Stimulated activated CD4-positive, alpha-beta T cell treated with anti-CD3 and anti-CD28 coated beads, Interleukin-12 subunit alpha, Interleukin-12 subunit beta, amount 100 ng/mL, for 48 hours (primary cell): ENCODE measurements around the gene RAB36.
"Not testable (repeated sequence)": the region's sequence is repeated elsewhere in the genome, so short reads cannot be mapped to it uniquely, and the experiment has no call there.

ENCODE experiments used
- DNase-seq, 3 donors: peaks; one replicate each; pipeline ENCODE4 v3.0.0-alpha.2; 2020; ENCODE audit warnings: low read depth in 2 of 3, low spot score in 1 of 3

Gene RAB36

DNA sequence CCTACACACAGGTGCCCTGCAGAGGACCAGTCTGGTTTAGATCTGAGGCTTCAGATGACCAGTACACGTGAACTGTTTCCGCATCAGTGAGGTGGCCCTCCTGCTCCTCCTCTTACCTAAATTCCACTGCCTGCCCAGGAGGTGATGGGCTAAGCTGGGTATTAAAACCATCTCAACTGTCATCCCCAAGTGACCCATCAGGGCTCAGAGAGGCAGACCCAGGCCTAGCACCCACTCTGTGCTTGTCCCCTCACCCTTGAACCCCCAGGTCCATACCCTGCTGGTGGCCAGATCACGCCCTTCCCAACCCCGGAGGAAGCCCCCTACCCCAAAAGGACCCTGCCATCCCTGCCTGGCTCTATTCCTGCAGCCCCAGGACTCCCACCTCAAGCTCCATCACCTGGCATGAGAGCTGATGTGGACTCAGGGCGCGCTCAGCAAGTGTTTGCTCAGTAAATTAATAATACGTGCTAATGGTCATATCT lies 24.8 kb upstream of the RAB36 start:
- no peak for DNase-seq

DNA sequence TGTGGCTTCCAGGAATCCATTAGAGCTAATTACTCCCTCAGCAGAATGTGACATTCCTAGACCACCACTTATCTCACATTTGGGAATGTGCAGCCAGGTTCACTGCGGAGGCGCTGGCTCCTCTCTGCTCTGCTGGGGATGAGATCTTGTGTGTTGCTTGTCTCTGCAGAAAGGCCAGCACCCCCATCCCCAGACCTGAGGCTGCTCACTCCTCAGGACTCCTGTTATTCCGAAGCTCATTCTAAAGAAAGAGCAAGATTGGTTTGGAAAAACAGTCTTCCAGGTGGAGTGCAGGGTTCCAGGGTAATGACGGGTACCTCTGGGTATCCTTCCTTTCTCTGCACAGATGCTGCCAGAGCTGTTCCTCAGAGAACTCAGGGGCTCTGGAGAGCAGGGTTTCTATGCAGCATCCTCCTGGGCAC lies 24.3 kb upstream of the RAB36 start:
- no peak for DNase-seq

DNA sequence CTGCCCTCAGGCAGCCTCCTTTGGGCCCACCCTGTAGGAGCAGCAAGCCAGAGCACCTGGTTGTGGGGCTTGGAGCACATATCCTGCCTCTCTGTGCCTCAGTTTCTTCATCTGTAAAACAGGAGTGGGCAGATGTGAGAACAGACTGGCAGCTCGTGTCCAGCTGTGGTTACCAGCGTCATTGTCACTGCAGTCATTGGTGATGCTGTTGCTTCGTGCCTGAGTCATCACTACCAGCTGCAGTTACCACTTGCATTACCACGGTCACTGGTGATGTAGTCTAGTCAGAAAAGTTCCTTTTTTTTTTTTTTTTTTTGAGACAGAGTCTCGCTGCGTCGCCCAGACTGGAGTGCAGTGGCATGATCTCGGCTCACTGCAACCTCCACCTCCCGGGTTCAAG lies 23.9 kb upstream of the RAB36 start:
- no peak for DNase-seq

DNA sequence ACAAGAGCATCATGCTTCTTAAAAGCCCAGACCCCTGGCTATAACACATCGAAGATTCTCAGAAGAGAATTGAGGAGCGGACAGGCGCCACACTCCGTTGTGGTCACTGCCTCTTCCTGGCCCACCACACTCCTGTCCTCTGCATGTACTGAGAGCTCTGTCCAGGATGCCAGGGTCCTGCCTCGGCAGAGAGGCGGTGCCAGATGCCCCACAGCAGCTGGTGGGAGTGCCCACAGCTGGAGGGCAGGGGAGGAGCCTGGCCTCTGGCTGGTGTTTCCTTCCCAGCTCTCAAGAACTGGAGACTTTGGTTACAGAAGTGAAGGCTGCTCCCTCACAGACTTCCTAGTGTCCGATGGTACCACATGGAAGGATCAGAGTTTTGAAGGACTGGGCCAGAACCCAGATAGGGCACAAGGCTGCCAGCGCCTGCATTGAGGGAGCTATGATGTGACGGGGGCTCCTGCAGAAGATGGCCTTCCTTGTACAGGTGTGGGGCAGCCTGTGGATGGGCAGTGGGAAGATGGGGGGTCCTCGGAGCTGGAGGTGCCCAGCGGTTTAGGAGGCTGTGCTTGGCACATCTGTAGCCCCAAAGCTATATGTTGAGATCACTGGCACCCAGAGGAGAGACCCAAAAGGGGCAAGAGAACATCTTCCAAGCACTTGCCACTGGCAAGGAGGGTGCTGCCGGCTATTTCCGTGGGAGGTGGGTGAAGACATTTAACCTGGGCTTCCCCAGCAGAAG lies 22.9 kb upstream of the RAB36 start:
- no peak for DNase-seq

DNA sequence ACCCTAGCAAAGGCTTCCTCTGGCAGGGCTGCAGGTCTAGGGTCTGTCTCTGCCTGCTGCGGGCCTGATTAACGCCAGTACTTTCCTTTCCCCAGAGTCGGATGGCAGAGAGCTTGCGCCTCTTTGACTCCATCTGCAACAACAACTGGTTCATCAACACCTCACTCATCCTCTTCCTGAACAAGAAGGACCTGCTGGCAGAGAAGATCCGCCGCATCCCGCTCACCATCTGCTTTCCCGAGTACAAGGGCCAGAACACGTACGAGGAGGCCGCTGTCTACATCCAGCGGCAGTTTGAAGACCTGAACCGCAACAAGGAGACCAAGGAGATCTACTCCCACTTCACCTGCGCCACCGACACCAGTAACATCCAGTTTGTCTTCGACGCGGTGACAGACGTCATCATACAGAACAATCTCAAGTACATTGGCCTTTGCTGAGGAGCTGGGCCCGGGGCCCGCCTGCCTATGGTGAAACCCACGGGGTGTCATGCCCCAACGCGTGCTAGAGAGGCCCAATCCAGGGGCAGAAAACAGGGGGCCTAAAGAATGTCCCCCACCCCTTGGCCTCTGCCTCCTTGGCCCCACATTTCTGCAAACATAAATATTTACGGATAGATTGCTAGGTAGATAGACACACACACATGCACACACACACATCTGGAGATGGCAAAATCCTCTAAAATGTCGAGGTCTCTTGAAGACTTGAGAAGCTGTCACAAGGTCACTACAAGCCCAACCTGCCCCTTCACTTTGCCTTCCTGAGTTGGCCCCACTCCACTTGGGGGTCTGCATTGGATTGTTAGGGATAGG lies 22.1 kb upstream of the RAB36 start:
- no peak for DNase-seq

DNA sequence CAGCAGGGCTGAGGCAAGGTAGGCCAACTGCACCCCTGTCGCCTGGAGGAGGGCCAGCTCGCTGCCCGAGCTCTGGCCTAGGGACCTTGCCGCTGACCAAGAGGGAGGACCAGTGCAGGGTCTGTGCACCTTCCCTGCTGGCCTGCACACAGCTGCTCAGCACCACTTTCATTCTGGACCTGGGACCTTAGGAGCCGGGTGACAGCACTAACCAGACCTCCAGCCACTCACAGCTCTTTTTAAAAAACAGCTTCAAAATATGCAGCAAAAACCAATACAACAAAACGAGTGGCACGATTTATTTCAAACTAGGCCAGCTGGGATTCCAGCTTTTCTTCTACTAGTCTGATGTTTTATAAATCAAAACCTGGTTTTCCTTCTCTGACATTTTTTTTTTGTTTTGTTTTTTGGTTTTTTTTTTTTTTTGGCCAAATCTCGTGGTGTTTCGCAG lies 21.4 kb upstream of the RAB36 start:
- DNase-seq = no peak

DNA sequence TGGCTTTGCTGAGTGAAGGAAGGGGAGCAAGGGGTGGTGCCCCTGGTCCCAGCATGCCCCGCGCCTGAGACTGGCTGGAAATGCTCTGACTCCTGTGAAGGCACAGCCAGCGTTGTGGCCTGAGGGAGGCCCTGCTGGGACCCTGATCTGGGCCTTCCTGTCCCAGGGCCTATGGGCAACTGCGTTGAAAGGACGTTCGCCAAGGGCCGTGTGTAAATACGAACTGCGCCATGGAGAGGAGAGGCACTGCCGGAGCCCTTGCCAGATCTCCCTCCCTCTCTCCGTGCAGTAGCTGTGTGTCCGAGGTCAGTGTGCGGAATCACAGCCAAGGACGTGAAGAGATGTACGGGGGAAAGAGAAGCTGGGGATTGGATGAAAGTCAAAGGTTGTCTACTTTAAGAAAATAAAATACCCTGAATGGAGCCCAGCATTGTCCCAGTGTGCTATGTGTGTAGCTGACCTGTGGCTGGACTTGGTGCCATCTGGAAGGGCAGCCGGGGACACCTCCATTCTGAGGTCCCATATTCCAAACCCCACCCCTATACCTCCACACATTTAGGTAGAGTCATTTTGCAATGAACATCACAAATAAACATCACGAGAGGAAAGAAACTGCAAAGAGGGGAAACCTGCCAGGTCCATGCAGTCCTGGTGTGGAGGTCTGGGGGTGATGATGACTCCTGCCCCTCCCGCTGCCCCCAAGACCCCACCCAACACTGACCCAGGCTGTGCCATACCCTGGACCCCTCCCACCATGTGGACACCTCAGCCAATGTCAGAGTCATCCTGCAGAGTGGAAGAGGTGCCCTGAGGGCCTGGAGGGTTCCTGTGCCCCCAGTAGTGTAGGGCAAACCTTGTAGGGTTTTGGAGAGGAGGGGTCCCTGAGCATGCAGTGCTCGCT lies 20.4 kb upstream of the RAB36 start:
- DNase-seq = no peak

DNA sequence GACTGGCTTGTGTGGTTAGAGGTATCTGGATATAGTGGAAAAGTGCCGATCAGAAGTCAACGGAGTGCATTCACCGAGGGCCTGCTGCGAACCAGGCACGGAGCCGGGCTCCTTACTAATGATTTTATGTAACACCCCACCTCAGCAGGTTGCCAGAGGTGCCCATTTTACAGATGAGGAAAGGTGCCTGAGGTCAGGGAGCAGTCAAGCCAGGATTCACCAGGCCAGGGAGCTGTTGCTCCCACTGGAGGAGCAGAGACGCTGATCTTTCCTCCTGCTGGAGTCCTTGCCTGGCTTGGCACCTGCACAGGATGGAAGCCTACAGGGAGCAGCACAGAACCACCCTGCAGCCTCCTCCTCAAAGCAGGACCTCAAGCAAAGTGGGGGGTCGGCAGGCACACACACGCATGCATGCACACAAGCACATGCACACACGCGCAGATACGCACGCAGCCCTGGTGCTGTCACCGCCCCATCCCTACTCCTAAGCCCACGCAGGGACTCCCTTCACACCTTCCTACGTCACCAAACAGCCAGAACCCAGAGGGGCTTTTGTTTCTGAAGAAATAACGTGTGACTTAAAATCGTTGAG lies 19.7 kb upstream of the RAB36 start:
- no peak for DNase-seq

DNA sequence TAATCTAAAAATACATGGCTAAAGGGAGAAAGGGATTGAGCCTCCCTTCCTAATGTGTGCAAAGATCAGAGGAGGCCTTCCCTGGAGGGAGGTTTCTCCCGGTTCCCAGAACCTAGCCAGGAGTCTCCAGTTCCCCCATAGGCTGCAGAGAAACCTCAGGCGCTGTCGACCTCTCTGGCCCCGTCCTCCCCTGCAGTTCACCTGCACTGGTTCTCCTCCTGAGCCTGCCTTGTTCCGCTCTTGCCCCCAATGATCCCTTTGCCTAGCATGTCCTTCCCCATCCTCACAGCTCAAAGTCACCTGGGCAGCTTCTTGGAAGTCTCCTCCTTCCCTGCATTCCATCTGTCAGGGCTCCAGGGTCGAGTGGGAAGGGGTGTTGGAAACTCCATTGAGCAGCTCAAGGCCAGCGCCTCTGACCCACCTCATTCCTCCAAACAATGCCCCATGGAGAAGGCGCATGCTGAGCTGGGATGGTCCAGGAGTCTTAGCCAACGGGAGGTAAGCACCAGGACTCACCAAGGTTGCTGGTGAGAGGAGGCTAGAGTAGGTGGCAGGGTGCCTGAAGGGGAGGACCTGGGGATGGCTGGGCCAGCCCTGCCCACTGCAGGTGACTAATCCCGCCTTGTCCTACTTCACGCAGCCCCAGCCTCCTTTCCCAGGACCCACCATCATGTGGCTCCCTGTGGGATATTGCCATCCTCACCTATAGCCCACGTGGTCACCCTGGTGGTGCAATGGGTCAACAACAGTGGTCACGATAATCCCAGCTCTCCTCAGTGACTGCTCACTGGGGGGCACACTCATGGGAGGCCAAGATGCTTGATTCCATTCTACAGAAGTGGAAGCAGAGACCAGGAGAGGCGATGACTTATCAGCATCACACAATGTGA lies 18.9 kb upstream of the RAB36 start:
- DNase-seq = no peak

DNA sequence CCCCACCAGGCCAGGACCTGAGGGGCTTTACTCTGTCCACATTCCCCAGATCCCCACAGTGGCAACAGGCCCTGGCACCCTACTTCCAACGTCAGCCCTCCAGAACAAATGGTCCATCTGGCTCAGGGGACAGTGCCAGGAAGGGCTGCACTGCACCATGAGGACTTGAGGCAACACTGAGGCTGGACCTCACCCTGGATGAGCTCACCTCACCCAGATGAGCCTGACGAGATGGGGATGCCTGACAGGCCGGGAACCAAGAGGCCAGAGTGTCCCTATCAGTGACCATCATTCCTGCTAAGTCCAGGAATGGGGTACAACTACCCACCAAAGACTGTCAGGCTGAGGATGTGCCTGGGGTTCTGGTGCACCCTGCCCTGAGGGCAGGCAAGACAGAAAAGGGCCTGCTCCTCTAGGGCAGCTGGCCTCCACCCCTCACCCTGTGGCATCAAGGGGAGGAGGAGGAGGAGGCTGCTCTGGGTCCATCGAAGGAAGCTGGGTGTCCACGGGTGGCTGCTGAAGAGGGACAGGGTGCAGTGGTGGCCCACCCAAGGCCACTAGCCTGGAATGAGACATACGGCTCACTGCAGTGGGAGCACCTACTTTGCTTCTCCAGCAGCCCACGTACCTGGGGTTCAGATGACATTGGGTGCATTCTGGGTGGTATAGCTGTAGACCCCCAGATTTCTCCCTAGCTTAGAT lies 18.1 kb upstream of the RAB36 start:
- DNase-seq = no peak

DNA sequence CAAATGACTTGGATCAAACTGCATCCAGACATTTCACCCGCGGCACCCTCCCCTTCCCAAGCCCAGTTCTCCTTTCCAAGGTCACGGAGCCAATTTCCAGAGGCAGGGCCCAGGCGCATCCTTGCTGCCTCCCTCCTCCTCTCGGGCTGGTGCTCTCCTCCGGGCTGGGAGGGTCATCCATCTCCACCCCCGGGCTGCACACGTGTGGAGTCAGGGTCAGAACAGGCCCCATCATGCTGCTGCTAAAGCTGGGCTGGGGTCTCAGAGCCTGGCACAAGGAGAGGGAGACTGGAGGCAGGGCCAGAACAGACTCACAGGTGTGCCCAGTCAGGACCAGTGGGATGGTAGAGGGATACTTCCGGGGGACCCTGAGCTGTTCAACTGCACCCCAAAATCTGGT lies 17.5 kb upstream of the RAB36 start:
- DNase-seq = no peak

DNA sequence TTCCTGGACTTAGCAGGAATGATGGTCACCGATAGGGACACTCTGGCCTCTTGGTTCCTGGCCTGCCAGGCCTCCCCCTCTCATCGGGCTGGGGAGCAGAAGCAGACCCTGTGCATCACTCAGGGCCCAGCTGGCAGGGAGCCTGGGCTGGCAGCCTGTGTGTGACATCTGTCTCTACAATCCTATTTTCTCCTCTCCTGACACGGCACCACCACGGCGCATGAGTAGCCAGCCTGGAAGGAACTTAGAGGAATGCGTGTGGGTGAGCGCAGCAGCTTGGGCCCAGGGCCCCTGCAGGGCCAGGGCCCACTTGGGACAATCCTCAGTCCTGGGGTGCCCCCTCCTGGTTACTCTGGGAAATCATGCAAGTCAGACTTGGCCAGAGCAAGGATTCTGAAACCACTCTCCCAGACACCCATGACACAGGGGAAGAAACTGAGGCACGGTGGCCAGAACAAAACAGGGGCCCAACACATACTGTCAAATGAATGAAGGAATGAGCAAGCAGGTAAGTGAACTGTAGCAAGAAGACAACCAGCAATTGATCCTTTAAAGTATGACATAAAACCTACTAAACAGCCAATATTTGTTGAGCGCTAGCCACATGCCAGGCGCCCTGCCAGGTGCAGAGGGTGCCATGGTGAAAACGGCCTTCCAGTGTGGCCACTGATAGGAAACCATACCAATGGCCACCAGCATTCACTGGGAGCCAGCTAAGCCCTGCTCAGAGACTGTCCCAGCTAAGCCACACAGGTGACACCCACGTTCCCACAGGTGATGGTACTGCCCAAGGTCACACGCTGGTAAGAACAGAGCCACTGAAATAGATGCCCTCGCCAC lies 16.8 kb upstream of the RAB36 start:
- peak; percentile 48 to 72 (median 53) for DNase-seq

DNA sequence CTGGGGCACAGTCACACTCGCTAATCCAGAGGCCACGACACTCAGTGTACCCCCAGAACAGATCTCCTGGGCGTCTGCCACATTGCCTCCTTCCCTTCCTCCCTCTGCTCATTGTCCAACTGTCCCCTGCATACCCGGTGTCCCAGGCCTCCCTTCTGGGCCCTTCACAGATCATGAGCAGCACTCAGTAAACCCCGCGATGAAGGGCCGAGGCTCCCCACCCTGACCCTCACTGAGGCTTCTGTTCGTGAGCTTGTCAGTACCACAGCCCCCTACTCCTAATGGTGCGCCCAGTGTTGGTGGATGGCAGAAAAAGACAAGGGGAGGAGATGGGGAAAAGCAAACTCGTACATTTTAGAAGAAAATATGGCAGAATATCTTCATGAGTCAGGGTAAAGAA lies 16.1 kb upstream of the RAB36 start:
- DNase-seq = no peak

DNA sequence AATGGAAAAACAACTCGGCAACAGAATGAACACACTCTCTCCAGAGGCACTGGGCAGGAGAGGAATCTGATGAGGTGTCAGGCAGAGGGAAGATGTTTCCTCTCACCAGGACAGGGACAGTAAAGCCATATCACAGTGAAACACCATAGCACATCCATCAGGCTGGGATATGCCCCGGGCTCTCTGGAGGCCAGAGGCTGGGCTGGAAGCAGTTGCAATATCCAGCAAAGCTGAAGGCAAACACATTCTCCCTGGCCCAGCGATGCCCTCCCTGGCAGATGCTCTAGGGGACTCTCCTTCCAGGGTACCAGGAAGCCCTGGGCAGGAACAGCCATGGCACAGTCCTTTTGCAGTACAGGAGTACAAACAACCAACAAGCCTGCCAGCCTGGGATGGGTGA lies 14.6 kb upstream of the RAB36 start:
- DNase-seq = no peak

DNA sequence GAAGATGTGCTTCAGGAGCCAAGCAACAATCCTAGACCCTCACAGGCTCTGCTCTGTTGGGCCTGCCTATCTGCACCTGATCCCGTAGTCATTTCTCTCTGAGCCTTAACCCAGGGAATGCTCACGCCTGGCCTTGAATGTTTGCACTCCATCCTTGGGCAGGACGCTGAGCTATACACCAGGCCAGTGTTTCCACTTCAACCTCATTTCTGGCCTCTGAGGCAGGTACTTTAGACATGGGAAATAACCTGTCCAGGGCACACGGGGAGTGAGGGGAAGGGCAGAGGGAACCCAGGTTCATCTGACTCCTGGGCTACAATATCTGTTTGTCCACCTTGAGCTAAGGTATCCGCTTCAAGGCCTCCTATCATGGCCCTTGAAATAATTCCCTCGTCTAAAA lies 13.3 kb upstream of the RAB36 start:
- no peak for DNase-seq

DNA sequence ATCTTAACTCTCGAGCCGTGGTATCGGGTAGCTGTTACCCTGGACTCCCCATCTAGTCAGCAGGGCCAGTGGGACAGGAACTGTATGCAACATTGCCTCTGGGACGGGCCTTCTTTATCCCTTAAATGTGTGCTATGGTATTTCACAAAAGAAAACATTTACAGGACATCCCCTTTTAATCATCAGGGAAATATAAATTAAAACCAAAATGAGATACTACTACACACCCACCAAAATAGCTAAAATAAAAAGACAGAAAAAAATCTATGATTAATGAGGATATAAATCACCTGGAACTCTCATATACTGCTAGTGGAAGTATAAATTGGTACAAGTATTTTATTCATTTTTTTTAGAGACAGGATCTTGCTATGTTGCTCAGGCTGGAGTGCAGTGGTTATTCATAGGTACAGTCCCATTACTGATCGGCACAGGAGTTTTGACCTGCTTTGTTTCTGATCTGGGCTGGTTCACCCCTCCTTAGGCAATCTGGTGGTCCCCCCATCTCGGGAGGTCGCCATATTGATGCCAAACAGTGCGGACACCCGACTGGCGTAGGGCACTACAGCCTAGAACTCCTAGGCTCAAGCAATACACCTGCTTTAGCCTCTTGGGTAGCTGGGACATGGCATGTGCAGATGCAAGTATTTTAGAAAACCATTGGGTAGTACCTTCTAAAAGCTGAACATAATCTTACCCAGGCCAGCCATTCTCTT lies 12.7 kb upstream of the RAB36 start:
- DNase-seq = no peak

DNA sequence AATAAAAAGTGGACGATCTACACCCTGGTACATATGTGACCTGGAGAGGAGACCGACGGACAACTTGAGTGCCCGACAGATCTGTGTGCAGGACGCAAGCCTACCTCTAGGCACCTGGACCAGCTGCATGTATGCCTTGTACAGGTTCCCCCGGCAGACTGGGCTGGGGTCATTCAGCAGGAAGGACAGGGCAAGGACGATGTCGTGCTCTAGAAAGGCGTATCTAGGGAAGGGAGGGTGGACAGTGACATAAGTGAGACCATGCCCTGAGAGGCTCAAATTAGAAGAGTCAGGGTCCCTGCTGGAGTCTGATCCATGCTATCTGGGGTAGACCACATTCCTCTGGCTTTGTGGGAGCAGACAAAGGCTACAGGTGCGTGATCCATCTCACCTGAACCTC lies 11.4 kb upstream of the RAB36 start:
- no peak for DNase-seq

DNA sequence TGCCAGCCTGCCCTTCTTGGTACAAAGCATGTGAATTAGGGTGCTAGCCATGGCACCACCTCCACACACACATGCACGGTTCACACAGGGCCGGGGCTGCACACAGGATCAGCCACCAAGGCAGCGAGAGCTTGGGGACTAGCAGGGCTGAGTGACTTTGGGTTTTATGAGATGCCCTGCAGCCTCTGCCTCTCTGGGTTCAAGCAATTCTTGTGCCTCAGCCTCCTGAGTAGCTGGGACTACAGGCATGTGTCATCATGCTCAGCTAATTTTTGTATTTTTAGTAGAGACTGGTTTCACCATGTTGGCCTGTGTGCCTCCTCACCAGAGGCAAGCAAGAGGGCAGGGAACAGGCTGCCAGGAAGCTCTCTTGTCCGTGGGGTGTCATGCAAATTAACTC lies 8.3 kb upstream of the RAB36 start:
- not testable (repeated sequence) for DNase-seq
